H1 (cell line): ENCODE results near the gene SPATA4. TPM values are rescaled to one million over a fixed set of nuclear protein-coding genes. Genes with fewer than 3 reads are reported as not detected.

Experiments
- ASH2L ChIP-seq: fragments of 200-600, 300-600 bp; sonication (generic); IDR thresholded peaks from one replicate; pipeline ENCODE4 v1.7.1; 2017; ENCODE audit warnings: low read length
- BACH1 ChIP-seq: IDR thresholded peaks from 2 replicates; pipeline ENCODE4 v1.6.1; 2012; ENCODE audit warnings: low read length, improper control_type of control experiment
- BRCA1 ChIP-seq: IDR thresholded peaks from 2 replicates; pipeline ENCODE4 v1.6.1; 2012; ENCODE audit warnings: low read depth, low read length, improper control_type of control experiment
- CBX5 ChIP-seq: fragments of 300-800, 300-1000 bp; sonication (generic); IDR thresholded peaks from 2 replicates; pipeline ENCODE4 v1.7.1; 2016; ENCODE audit warnings: antibody characterized with exemption, low read length, low read depth
- CBX8 ChIP-seq: fragments of 300-800, 300-1000 bp; sonication (generic); IDR thresholded peaks from 2 replicates; pipeline ENCODE4 v1.7.1; 2016; ENCODE audit warnings: low read depth, low read length, borderline replicate concordance
- CEBPB ChIP-seq: IDR thresholded peaks from 2 replicates; pipeline ENCODE4 v1.6.1; 2012; ENCODE audit warnings: low read depth, low read length
- CHD2 ChIP-seq: IDR thresholded peaks from 2 replicates; pipeline ENCODE4 v1.6.1; 2012; ENCODE audit warnings: low read length, improper control_type of control experiment
- CTBP2 ChIP-seq: IDR thresholded peaks from 2 replicates; pipeline ENCODE4 v1.7.0; 2011; ENCODE audit warnings: borderline replicate concordance, mild to moderate bottlenecking, moderate library complexity, mixed read lengths, low read length; ENCODE audit not compliant: insufficient read depth, insufficient read length
- EP300 ChIP-seq, 2 experiments: IDR thresholded peaks; 1 replicate in 1 of 2; 2 replicates in 1 of 2; pipeline ENCODE4 v1.6.1; 2011 to 2012; ENCODE audit warnings: low read depth in 2 of 2, low read length in 2 of 2, mild to moderate bottlenecking in 2 of 2, borderline replicate concordance in 1 of 2, inconsistent platforms in 1 of 2, moderate library complexity in 1 of 2
- GABPA ChIP-seq: IDR thresholded peaks from 2 replicates; pipeline ENCODE4 v1.6.1; 2011; ENCODE audit warnings: mild to moderate bottlenecking, low read length, moderate library complexity, borderline replicate concordance; ENCODE audit not compliant: insufficient read depth
- JUN ChIP-seq: IDR thresholded peaks from 2 replicates; pipeline ENCODE4 v1.6.1; 2011; ENCODE audit warnings: low read depth, mild to moderate bottlenecking, improper control_type of control experiment, low read length
- KDM4A ChIP-seq: IDR thresholded peaks from one replicate; pipeline ENCODE4 v1.7.1; 2012; ENCODE audit warnings: low read depth, mild to moderate bottlenecking, moderate library complexity, low read length, inconsistent platforms; ENCODE audit not compliant: severe bottlenecking
- NANOG ChIP-seq: IDR thresholded peaks from 2 replicates; pipeline ENCODE4 v1.6.1; 2011; ENCODE audit warnings: low read length, low read depth, mild to moderate bottlenecking, inconsistent platforms; ENCODE audit not compliant: insufficient read depth, poor library complexity, severe bottlenecking
- PHF8 ChIP-seq: fragments of 200-600 bp; sonication (generic); conservative IDR thresholded peaks from 2 replicates; pipeline ENCODE4 v1.7.1; 2012; ENCODE audit warnings: low read depth, mild to moderate bottlenecking, inconsistent platforms, low read length, moderate library complexity
- POLR2AphosphoS5 ChIP-seq: IDR thresholded peaks from 2 replicates; pipeline ENCODE4 v1.6.1; 2011; ENCODE audit warnings: low read depth, low read length
- RAD21 ChIP-seq, 2 experiments: IDR thresholded peaks in 1 of 2; conservative IDR thresholded peaks in 1 of 2; 2 replicates each; pipeline ENCODE4 v1.6.1; 2011; ENCODE audit warnings: low read depth in 2 of 2, low read length in 2 of 2, improper control_type of control experiment in 1 of 2, inconsistent platforms in 1 of 2, mild to moderate bottlenecking in 1 of 2, moderate library complexity in 1 of 2
- RFX5 ChIP-seq: IDR thresholded peaks from 2 replicates; pipeline ENCODE4 v1.6.1; 2011; ENCODE audit warnings: low read depth, low read length, improper control_type of control experiment, borderline replicate concordance
- RXRA ChIP-seq: IDR thresholded peaks from 2 replicates; pipeline ENCODE4 v1.6.1; 2011; ENCODE audit warnings: low read depth, mild to moderate bottlenecking, low read length, moderate library complexity; ENCODE audit not compliant: insufficient read depth
- SIN3A ChIP-seq, 2 experiments: IDR thresholded peaks in 1 of 2; conservative IDR thresholded peaks in 1 of 2; 2 replicates each; pipeline ENCODE4 v1.6.1; 2011 to 2012; ENCODE audit warnings: low read length in 2 of 2, improper control_type of control experiment in 1 of 2, low read depth in 1 of 2, mild to moderate bottlenecking in 1 of 2
- SUZ12 ChIP-seq: fragments of 200-600 bp; sonication (generic); IDR thresholded peaks from 2 replicates; pipeline ENCODE4 v1.6.1; 2012; ENCODE audit warnings: mild to moderate bottlenecking, inconsistent platforms, low read length, moderate library complexity, mixed read lengths
- TCF12 ChIP-seq: IDR thresholded peaks from 2 replicates; pipeline ENCODE4 v1.6.1; 2011; ENCODE audit warnings: low read depth, mild to moderate bottlenecking, low read length
- polyA plus RNA-seq, 7 experiments: library from polyadenylated mRNA; depleted of rRNA in 3 of 7; stranded (reverse) in 5 of 7; unstranded in 2 of 7; fragments of >200 nt in 5 of 7; fragments of 200-250 nt in 2 of 7; gene quantifications; 1 replicate in 5 of 7; 2 replicates in 1 of 7; 4 replicates in 1 of 7; pipeline versions ENCODE4 v1.2.1 to v1.2.3, GENCODE V29; 2011 to 2013; ENCODE audit warnings: missing spikeins in 2 of 7, mixed read lengths in 2 of 7
- total RNA-seq: library from RNA; stranded (reverse); fragmentation: NEBNext Ultra II Directional; extraction: Animal tissue kit (Norgen Biotek cat#: 25700); gene quantifications from 2 replicates; pipeline ENCODE4 v1.2.1, GENCODE V29; 2021

SPATA4 gene
- total and polyA plus RNA-seq, 2 of the 8 experiments (the other 6 are each of a cell fraction or from before 2014, with no cell fraction given): not detected

DNA sequence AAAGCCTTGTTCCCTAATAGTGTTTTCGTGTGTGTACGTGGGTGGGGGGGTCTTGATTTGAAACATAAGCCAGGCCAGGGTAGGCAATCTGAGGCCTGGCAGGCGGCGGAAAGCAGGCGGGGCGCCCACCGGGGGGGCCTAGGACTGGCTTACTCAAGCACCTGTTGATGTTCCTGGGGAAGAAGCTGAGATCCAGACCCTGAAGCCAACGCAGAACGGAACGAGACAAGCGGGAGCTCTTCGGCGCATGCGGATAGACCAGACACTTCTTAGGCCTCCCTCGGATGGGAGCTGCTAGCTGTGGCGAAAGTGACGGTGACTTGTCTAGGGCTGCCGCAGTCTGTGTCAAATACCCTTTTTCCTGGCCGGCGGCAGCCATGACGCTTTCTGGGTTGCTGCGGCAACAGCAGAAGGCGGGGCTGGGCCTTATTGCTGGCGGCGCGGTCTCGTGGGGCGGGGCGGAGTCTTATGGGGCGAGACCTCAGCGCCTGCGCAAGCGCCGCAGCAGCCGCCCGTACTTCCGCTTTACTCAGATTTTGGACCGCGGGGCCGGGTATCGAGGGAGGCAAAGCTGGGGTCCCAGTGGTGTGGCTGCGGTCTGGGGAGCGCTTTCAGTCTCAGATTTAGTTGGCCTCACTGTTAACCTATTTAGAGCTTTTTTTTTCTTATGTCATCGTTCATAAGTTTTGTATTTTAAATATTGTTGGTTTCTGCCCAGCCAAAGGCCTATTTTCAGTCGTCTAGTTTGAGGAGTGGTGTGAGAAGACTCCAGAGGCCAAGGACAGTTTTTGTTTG is at the start of gene SPATA4 (continued):
- TF ChIP-seq ASH2L: peak; percentile 68
- TF ChIP-seq SUZ12: no peak
- no peak for TF ChIP-seq BACH1
- no peak for TF ChIP-seq EP300 (IDR thresholded peaks at IDR 0.05; ENCODE audit: borderline replicate concordance in 1 of 2, low read depth in 2 of 2, low read length in 2 of 2)
- no peak for TF ChIP-seq RXRA
- TF ChIP-seq CEBPB: no peak
- peak; percentile 45 for TF ChIP-seq PHF8
- no peak for TF ChIP-seq NANOG
- TF ChIP-seq RAD21 (IDR thresholded peaks at IDR 0.05 in 1 of 2, conservative IDR thresholded peaks at IDR 0.05 in 1 of 2; ENCODE audit: low read depth in 2 of 2, low read length in 2 of 2): no peak
- TF ChIP-seq KDM4A: peak; percentile 65
- TF ChIP-seq TCF12: no peak
- peak; percentile 66 for TF ChIP-seq POLR2AphosphoS5
- no peak for TF ChIP-seq GABPA
- TF ChIP-seq RFX5: no peak
- no peak for TF ChIP-seq JUN
- TF ChIP-seq CBX5: no peak
- TF ChIP-seq BRCA1: no peak
- no peak for TF ChIP-seq CBX8
- TF ChIP-seq CTBP2: no peak
- TF ChIP-seq CHD2: no peak
- peak; percentile 98 to 100 for TF ChIP-seq SIN3A (conservative IDR thresholded peaks at IDR 0.05 in 1 of 2, IDR thresholded peaks at IDR 0.05 in 1 of 2; ENCODE audit: low read depth in 1 of 2, low read length in 2 of 2)
